GM12801 (cell line): ENCODE data around the gene FGD3.

Experiments
- CTCF ChIP-seq: IDR thresholded peaks from one replicate; pipeline ENCODE4 v1.5.1; 2011; ENCODE audit warnings: control low read depth; ENCODE audit not compliant: insufficient read length; ENCODE audit errors: extremely low read depth

Gene FGD3

GRCh38 chr9:92974161-92974661 lies 26.9 kb downstream of the FGD3 start:
- TF ChIP-seq CTCF = no peak

GRCh38 chr9:92974761-92975755 lies 27.7 kb downstream of the FGD3 start:
- TF ChIP-seq CTCF = no peak

- TF ChIP-seq CTCF = no peak
Measured at GRCh38 chr9:92976431-92976830, 29.1 kb downstream of the FGD3 start.

GRCh38 chr9:92977279-92977678 lies 30.0 kb downstream of the FGD3 start:
- no peak for TF ChIP-seq CTCF

DNA sequence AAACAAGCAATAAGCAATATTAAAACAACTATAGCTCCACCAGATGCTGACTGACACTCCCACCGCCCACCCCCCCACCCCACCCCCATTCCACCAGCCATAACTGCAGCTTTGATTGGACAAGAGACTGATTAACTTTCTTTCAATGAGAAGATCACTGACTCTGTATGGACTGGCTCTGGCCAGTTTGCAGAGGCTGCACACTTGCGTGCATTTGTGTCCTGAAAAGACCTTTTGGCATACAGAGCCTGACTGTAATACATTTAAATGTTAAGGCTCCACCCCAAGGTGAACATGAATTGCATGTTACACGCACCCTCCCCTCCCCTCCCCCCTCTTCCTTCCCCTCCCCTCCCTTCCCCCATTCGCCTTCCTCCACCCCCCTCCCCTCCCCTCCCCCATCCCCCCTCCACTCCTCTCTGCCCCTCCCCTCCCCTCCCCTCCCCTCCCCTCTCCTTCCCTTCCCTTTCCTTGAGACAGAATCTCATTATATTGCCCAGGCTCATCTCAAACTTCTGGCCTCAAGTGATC lies 31.1 kb downstream of the FGD3 start:
- TF ChIP-seq CTCF = no peak

DNA sequence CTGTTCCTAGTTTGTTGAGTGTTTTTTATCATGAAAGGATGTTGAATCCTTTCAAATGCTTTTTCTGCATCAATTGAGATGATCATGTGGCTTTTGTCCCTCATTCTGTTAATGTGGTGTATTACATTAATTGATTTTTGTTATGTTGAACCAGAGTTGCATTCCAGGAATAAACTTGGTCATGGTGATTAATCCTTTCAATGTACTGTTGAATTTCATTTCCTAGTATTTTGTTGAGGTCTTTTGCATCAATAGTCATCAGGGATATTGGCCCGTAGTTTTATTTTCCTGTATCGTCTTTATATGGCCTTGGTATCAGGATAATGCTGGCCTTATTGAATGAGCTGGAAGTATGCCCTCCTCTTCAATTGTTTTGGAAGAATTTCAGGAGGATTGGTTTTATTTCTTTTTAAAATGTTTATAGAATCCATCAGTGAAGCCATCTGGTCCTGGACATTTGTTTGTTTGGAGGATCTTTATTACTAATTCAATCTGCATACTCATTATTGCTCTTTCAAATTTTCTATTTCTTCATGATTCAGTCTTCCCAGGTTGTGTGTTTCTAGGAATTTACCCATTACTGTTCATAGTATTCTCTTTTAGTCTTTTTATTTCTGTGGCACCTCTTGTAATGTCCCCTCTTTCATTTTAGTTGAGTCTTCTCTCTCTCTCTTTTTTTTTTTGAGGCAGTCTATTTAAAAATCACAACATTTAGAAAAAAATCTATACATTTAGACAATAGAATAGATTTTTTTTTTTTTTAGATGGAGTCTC lies 32.1 kb downstream of the FGD3 start:
- no peak for TF ChIP-seq CTCF

- no peak for TF ChIP-seq CTCF
Measured at GRCh38 chr9:92980085-92980745, 32.9 kb downstream of the FGD3 start.
